Peyer's patch (tissue), 4 donors: ENCODE measurements around the gene ZHX3. TPM values are rescaled to one million over a fixed set of nuclear protein-coding genes. Genes with fewer than 3 reads are reported as not detected.
"Not testable (repeated sequence)": the region's sequence is repeated elsewhere in the genome, so short reads cannot be mapped to it uniquely, and the experiment has no call there.

Source experiments
- DNase-seq, 3 donors: peaks; one replicate each; pipeline ENCODE4 v3.0.0-alpha.2; 2017 to 2019
- H3K27ac ChIP-seq, 4 donors: fragments of 200-600 bp; sonication (generic); one replicate each; pipeline ENCODE4 v1.5.1; 2016 to 2019
- H3K27me3 ChIP-seq, 2 donors: fragments of 200-600 bp; sonication (generic); one replicate each; pipeline ENCODE4 v1.5.1; 2019
- H3K36me3 ChIP-seq, 3 donors: fragments of 200-600 bp; sonication (generic); one replicate each; pipeline ENCODE4 v1.5.1; 2016 to 2019
- H3K4me1 ChIP-seq, 4 donors: fragments of 200-600 bp; sonication (generic); one replicate each; pipeline ENCODE4 v1.5.1; 2016 to 2019
- H3K4me3 ChIP-seq, 4 donors: fragments of 200-600 bp; sonication (generic); 1 replicate in 3 of 4; 2 replicates in 1 of 4; pipeline ENCODE4 v1.5.1; 2016 to 2019; ENCODE audit warnings: mild to moderate bottlenecking in 1 of 4
- H3K9me3 ChIP-seq, 4 donors: fragments of 200-600 bp; sonication (generic); one replicate each; pipeline ENCODE4 v1.5.1; 2016 to 2019; ENCODE audit warnings: mild to moderate bottlenecking in 1 of 4
- CTCF ChIP-seq, 6 experiments: fragments of 450-650 bp in 4 of 6; fragments of 200-600 bp in 2 of 6; sonication (generic) in 1 of 6; IDR thresholded peaks; one replicate each; pipeline ENCODE4 v1.5.1; 2017 to 2019; ENCODE audit warnings: antibody characterized with exemption in 6 of 6, mild to moderate bottlenecking in 3 of 6, moderate library complexity in 1 of 6
- POLR2A ChIP-seq, 2 donors: fragments of 450-650 bp; IDR thresholded peaks; one replicate each; pipeline ENCODE4 v1.5.1; 2017; ENCODE audit warnings: antibody characterized with exemption in 2 of 2, mild to moderate bottlenecking in 2 of 2, moderate library complexity in 2 of 2
- small RNA-seq, 2 donors: library from RNA; depleted of rRNA; stranded (forward); fragments of <200 nt; gene quantifications; one replicate each; pipeline ENCODE3, GENCODE V24; 2016
- total RNA-seq, 4 donors: library from RNA; depleted of rRNA; stranded (reverse); fragments of >200 nt; gene quantifications; one replicate each; pipeline ENCODE4 v1.1.0, GENCODE V29; 2016

ZHX3 gene
- total RNA-seq, 4 donors from 2014 or later = 33.8 to 53.0 (median 39.5) TPM

DNA sequence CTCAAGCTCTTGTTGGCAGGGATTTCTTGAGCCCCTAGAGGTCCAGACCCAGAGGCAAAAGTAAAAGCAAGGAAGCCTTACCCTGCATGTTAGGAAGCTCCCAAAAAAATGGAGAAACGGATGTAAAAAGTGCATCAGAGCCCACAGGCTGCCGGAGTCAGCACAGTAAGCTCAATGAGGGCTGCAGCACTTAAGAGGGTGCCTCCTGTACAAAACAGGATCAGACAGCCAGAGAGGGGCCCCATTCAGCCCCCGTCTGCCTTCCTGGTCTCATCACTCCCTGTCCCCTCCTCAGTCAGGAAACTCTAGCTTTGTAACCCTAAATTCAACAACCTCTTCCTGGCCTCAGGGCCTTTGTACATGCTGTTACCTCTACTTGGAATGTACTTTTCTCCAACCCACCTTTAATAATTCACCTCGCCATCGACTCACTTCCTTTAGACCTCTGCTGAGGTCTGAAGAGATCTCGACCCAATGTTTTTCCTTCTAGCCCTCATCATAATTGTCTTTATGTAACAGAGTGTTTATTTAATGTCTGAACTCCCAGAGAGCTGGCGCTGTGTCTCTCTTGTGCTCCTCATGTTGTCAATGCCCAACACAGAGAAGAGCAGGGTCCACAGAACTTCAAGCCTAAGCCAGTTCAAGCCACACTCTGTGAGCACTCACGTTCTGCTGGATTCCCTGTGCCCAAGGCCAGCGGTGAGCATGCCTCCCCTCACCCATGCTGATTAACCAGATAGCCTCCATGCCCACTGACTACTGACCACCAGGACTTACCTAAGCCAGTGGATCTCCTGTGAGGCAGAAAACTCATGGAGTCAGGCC, 183.0 kb downstream of the ZHX3 start:
- no peak overlapping the region for H3K4me3 ChIP-seq
- TF ChIP-seq CTCF (IDR thresholded peaks at IDR 0.05) (no peak), POLR2A (IDR thresholded peaks at IDR 0.05) (no peak)
- H3K27me3 ChIP-seq = no peaks in the 10 kb centered on the region
- H3K36me3 ChIP-seq = no peaks in the 10 kb centered on the region
- peaks cover 0 to 19% (median 4%) of the 10 kb centered on the region in 4 donors for H3K4me1 ChIP-seq
- DNase-seq = no peak
- H3K27ac ChIP-seq = no peak overlapping the region
- H3K9me3 ChIP-seq = no peaks in the 10 kb centered on the region

- Histone ChIP-seq H3K4me3 (no peak overlapping the region), H3K9me3 (no peaks in the 10 kb centered on the region), H3K27me3 (no peaks in the 10 kb centered on the region), H3K4me1 (peaks cover 0 to 11% (median 4%) of the 10 kb centered on the region in 4 donors), H3K27ac (no peak overlapping the region), H3K36me3 (no peaks in the 10 kb centered on the region)
- DNase-seq = peak in 1 of 3 donors; percentile 33
- TF ChIP-seq CTCF (IDR thresholded peaks at IDR 0.05) (no peak), POLR2A (IDR thresholded peaks at IDR 0.05) (no peak)
Measured at GRCh38 chr20:41133709-41134361, 183.7 kb downstream of the ZHX3 start.

- not testable (repeated sequence) for DNase-seq, H3K4me3 ChIP-seq, H3K27ac ChIP-seq, H3K9me3 ChIP-seq, H3K27me3 ChIP-seq, H3K4me1 ChIP-seq, H3K36me3 ChIP-seq
Measured at GRCh38 chr20:41132388-41132775, 185.1 kb downstream of the ZHX3 start.

DNA sequence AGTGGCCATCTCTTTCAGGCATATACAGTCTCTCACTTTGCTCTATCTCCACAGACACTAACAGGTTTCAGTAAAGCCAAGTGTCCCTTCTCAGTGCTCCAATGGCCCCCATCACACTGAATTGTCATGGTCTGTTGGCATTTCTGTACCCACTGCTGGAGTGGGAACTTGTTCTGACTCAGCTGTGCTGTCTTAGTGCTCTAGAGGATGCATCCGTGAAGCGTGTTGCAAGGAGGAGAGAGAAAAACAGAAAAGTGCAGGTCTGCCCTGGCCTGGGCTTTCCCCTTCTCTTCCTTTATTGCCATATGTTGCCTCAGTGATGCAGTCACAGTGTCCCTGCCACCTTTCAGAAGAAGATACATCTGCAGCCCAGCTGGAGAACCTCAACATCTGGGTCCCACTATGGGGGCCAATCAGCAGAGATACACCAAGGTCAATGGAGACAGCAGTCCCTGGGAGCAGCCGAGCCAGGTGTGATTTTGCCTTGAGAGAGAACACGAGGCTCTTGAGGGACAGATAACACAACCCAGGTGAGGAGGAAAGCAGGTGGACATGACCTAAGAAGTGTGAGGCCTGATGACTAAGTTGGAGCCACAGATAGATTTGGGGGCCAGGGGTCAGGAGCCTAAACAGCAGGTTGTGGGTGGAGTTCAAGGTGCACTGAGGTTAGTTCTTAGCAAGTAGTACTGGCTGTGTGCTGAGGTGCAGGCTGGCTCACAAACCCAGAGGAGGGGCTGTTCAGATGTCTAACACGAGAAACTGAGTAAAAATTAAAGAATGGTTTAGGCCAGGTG, 185.7 kb downstream of the ZHX3 start:
- no peak overlapping the region for H3K4me3 ChIP-seq
- H3K36me3 ChIP-seq = no peaks in the 10 kb centered on the region
- no peaks in the 10 kb centered on the region for H3K9me3 ChIP-seq
- H3K27ac ChIP-seq = no peak overlapping the region
- no peak for DNase-seq
- H3K27me3 ChIP-seq = no peaks in the 10 kb centered on the region
- H3K4me1 ChIP-seq = peaks cover 0 to 9% (median 2%) of the 10 kb centered on the region in 4 donors
- TF ChIP-seq CTCF (IDR thresholded peaks at IDR 0.05) (no peak), POLR2A (IDR thresholded peaks at IDR 0.05) (no peak)

Small RNA genes lying within 50 kb of the gene (small RNA-seq; reads per million reads assigned to genes)
- 0 reads per million in 2 donors for gene AL022394.1
- gene MIR6871 = 0 reads per million in 2 donors
- gene RN7SL615P = 0 to 0.06 reads per million in 2 donors

Other genes starting within 250 kb of the ZHX3 start
- 100 to 1,000 TPM in 3 of 4 donors, 10 to 100 TPM in 1; 93.0 to 357 (median 191) TPM for gene PLCG1, start 180.2 kb downstream of the ZHX3 start, total RNA-seq
- gene LPIN3, start 23.1 kb upstream of the ZHX3 start, total RNA-seq = 100 to 1,000 TPM in 3 of 4 donors, 10 to 100 TPM in 1; 85.0 to 320 (median 222) TPM
- under 1 TPM in 1 of 4 donors, not detected in 3; 0.66 TPM for gene EMILIN3, start 49.1 kb upstream of the ZHX3 start, total RNA-seq